IPS-NIHi7 (cell line): ENCODE measurements around the gene RPS6KA4.

Source experiments
- DNase-seq: peaks from one replicate; pipeline ENCODE4 v3.0.0; 2012; ENCODE audit warnings: mixed read lengths; ENCODE audit errors: extremely low spot score

The RPS6KA4 gene

GRCh38 chr11:64367931-64368672, 9.1 kb downstream of the RPS6KA4 start:
- no peak for DNase-seq

- no peak for DNase-seq
These were observed 9.7 kb downstream of the RPS6KA4 start for GRCh38 chr11:64368673-64369074.

GRCh38 chr11:64369440-64370421, 10.8 kb downstream of the RPS6KA4 start:
- DNase-seq: no peak

- DNase-seq: no peak
These were observed 12.2 kb downstream of the RPS6KA4 start for GRCh38 chr11:64371201-64371600.

- DNase-seq: no peak
These were observed 13.1 kb downstream of the RPS6KA4 start for GRCh38 chr11:64372021-64372420.

GRCh38 chr11:64372802-64373597, 14.0 kb downstream of the RPS6KA4 start:
- peak; percentile 62 for DNase-seq

GRCh38 chr11:64373598-64373974, 14.6 kb downstream of the RPS6KA4 start:
- DNase-seq: no peak

GRCh38 chr11:64376071-64376470, 17.1 kb downstream of the RPS6KA4 start:
- DNase-seq: no peak

- no peak for DNase-seq
These were observed 19.4 kb downstream of the RPS6KA4 start for GRCh38 chr11:64378335-64378880.

- no peak for DNase-seq
These were observed 20.2 kb downstream of the RPS6KA4 start for GRCh38 chr11:64379160-64379559.

GRCh38 chr11:64379817-64380709, 21.1 kb downstream of the RPS6KA4 start:
- DNase-seq: no peak

GRCh38 chr11:64381350-64381749, 22.4 kb downstream of the RPS6KA4 start:
- DNase-seq: no peak

- DNase-seq: no peak
These were observed 23.1 kb downstream of the RPS6KA4 start for GRCh38 chr11:64382047-64382446.

- DNase-seq: no peak
These were observed 23.6 kb downstream of the RPS6KA4 start for GRCh38 chr11:64382586-64382985.

GRCh38 chr11:64383580-64383979, 24.6 kb downstream of the RPS6KA4 start:
- no peak for DNase-seq

- no peak for DNase-seq
These were observed 25.2 kb downstream of the RPS6KA4 start for GRCh38 chr11:64384028-64384737.

GRCh38 chr11:64384981-64385944, 26.3 kb downstream of the RPS6KA4 start:
- no peak for DNase-seq

GRCh38 chr11:64385945-64386704, 27.2 kb downstream of the RPS6KA4 start:
- DNase-seq: no peak
